Vagina (tissue), 2 donors: ENCODE data around the gene TMC7. TPM values are rescaled to one million over a fixed set of nuclear protein-coding genes. Genes with fewer than 3 reads are reported as not detected.

ENCODE experiments used
- DNase-seq, 2 donors: peaks; one replicate each; pipeline ENCODE4 v3.0.0-alpha.2; 2017; ENCODE audit errors: extremely low spot score in 2 of 2
- H3K27ac ChIP-seq: fragments of 200-600 bp; sonication (generic); one replicate; pipeline ENCODE4 v1.5.1; 2019
- H3K27me3 ChIP-seq: fragments of 200-600 bp; sonication (generic); one replicate; pipeline ENCODE4 v1.5.1; 2019
- H3K36me3 ChIP-seq, 2 donors: fragments of 200-600 bp; sonication (generic); one replicate each; pipeline ENCODE4 v1.5.1; 2017 to 2019
- H3K4me1 ChIP-seq: fragments of 200-600 bp; sonication (generic); one replicate; pipeline ENCODE4 v1.5.1; 2019
- H3K4me3 ChIP-seq, 2 donors: fragments of 200-600 bp; sonication (generic); 1 replicate in 1 of 2; 2 replicates in 1 of 2; pipeline ENCODE4 v1.5.1; 2016 to 2019
- H3K9me3 ChIP-seq: fragments of 200-600 bp; sonication (generic); one replicate; pipeline ENCODE4 v1.5.1; 2019
- POLR2A ChIP-seq, 2 donors: fragments of 450-650 bp; IDR thresholded peaks; one replicate each; pipeline ENCODE4 v1.6.1; 2017; ENCODE audit warnings: antibody characterized with exemption in 2 of 2, mild to moderate bottlenecking in 2 of 2, moderate library complexity in 2 of 2
- POLR2AphosphoS5 ChIP-seq, 2 donors: sonication (generic); formaldehyde crosslinking; IDR thresholded peaks; one replicate each; pipeline ENCODE4 v1.9.0; 2017; ENCODE audit warnings: antibody characterized with exemption in 2 of 2, mild to moderate bottlenecking in 2 of 2, low read depth in 1 of 2; ENCODE audit not compliant: insufficient read depth in 1 of 2
- intact Hi-C: fragments of 100-400 bp; cut with DNase I; formaldehyde crosslinking; loops from one replicate; pipeline ENCODE4 v1.15.1; 2023
- total RNA-seq: library from RNA; depleted of rRNA; stranded (reverse); fragments of >200 nt; gene quantifications from one replicate; pipeline ENCODE4 v1.2.3, GENCODE V29; 2016
- TF ChIP-seq, protein P1 (sequence below), 3 experiments: fragments of 450-650 bp in 2 of 3; fragments of 200-600 bp in 1 of 3; sonication (generic) in 1 of 3; IDR thresholded peaks; one replicate each; pipeline ENCODE4 v1.5.1; 2017 to 2019; ENCODE audit warnings: antibody characterized with exemption in 3 of 3, mild to moderate bottlenecking in 2 of 3, moderate library complexity in 2 of 3

Gene TMC7
- total RNA-seq, 1 donor from 2014 or later = 1.7 TPM

- Histone ChIP-seq H3K27ac (no peak overlapping the region), H3K36me3 (no peaks in the 10 kb centered on the region), H3K4me1 (no peaks in the 10 kb centered on the region), H3K4me3 (no peak overlapping the region), H3K9me3 (no peaks in the 10 kb centered on the region), H3K27me3 (no peaks in the 10 kb centered on the region)
- intact Hi-C loops = no loop called here
- no peak for DNase-seq
- peak in 1 of 2 donors; percentile 73 for TF ChIP-seq POLR2AphosphoS5 (IDR thresholded peaks at IDR 0.05; ENCODE audit: insufficient read depth in 1 of 2, low read depth in 1 of 2)
- TF ChIP-seq, protein P1, sequence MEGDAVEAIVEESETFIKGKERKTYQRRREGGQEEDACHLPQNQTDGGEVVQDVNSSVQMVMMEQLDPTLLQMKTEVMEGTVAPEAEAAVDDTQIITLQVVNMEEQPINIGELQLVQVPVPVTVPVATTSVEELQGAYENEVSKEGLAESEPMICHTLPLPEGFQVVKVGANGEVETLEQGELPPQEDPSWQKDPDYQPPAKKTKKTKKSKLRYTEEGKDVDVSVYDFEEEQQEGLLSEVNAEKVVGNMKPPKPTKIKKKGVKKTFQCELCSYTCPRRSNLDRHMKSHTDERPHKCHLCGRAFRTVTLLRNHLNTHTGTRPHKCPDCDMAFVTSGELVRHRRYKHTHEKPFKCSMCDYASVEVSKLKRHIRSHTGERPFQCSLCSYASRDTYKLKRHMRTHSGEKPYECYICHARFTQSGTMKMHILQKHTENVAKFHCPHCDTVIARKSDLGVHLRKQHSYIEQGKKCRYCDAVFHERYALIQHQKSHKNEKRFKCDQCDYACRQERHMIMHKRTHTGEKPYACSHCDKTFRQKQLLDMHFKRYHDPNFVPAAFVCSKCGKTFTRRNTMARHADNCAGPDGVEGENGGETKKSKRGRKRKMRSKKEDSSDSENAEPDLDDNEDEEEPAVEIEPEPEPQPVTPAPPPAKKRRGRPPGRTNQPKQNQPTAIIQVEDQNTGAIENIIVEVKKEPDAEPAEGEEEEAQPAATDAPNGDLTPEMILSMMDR (IDR thresholded peaks at IDR 0.05) = no peak
Observed at GRCh38 chr16:18942061-18942460, 41.7 kb upstream of the TMC7 start.

GRCh38 chr16:18943414-18943813, 40.3 kb upstream of the TMC7 start:
- Histone ChIP-seq H3K27ac (no peak overlapping the region), H3K4me1 (no peaks in the 10 kb centered on the region), H3K27me3 (no peaks in the 10 kb centered on the region), H3K4me3 (no peak overlapping the region), H3K36me3 (no peaks in the 10 kb centered on the region), H3K9me3 (no peaks in the 10 kb centered on the region)
- intact Hi-C loops = no loop called here
- DNase-seq = no peak
- TF ChIP-seq POLR2AphosphoS5 (IDR thresholded peaks at IDR 0.05; ENCODE audit: insufficient read depth in 1 of 2, low read depth in 1 of 2) (no peak), POLR2A (IDR thresholded peaks at IDR 0.05) (no peak)
- TF ChIP-seq, protein P1 (IDR thresholded peaks at IDR 0.05) = no peak

- no peak for DNase-seq
- no peaks in the 10 kb centered on the region for H3K4me1 ChIP-seq
- no peaks in the 10 kb centered on the region for H3K36me3 ChIP-seq
- no peak overlapping the region for H3K27ac ChIP-seq
- TF ChIP-seq POLR2A (IDR thresholded peaks at IDR 0.05) (no peak), POLR2AphosphoS5 (IDR thresholded peaks at IDR 0.05; ENCODE audit: insufficient read depth in 1 of 2, low read depth in 1 of 2) (no peak)
- TF ChIP-seq, protein P1 (IDR thresholded peaks at IDR 0.05) = no peak
- intact Hi-C loops = no loop called here
- H3K4me3 ChIP-seq = no peak overlapping the region
- no peaks in the 10 kb centered on the region for H3K27me3 ChIP-seq
- no peaks in the 10 kb centered on the region for H3K9me3 ChIP-seq
Observed at GRCh38 chr16:18945233-18945632, 38.5 kb upstream of the TMC7 start.

DNA sequence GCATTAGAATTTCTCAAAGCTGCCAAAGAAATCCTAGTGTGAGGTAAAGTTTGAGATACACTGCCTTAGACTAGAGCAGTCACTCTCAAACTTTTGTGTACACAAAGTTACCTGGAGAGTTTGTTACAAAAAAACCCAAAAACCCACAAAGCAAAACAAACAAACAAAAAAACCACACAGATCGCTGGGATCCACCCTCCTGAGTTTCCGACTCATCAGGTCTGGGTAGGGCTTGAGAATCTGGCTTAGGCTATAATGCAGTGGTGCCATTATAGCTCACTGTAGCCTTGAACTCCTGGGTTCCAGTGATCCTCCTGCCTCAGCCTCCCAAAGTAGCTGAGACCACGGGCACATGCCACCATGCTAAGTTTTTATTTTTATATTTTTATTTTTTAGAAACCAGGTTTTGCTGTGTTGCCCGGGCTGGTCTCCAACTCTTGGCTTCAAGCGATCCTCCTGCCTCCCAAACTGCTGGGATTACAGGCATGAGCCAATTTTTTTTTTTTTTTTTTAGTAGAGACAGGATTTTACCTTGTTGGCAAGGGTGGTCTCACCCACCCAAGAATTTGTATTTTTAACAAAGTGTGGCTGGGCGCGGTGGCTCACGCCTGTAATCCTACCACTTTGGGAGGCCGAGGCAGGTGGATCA, 35.2 kb upstream of the TMC7 start:
- no peaks in the 10 kb centered on the region for H3K4me1 ChIP-seq
- H3K27me3 ChIP-seq = no peaks in the 10 kb centered on the region
- DNase-seq = no peak
- TF ChIP-seq POLR2A (IDR thresholded peaks at IDR 0.05) = no peak
- TF ChIP-seq POLR2AphosphoS5 (IDR thresholded peaks at IDR 0.05; ENCODE audit: insufficient read depth in 1 of 2, low read depth in 1 of 2) = no peak
- TF ChIP-seq, protein P1 (IDR thresholded peaks at IDR 0.05) = no peak
- H3K36me3 ChIP-seq = no peaks in the 10 kb centered on the region
- H3K9me3 ChIP-seq = no peaks in the 10 kb centered on the region
- intact Hi-C loops = no loop called here
- H3K27ac ChIP-seq = no peak overlapping the region
- no peak overlapping the region for H3K4me3 ChIP-seq

- Histone ChIP-seq H3K27ac (no peak overlapping the region), H3K4me1 (no peaks in the 10 kb centered on the region), H3K9me3 (no peaks in the 10 kb centered on the region), H3K27me3 (no peaks in the 10 kb centered on the region), H3K36me3 (no peaks in the 10 kb centered on the region), H3K4me3 (no peak overlapping the region)
- intact Hi-C loops = loop anchor here (10.0 kb wide), 1 partner anchor 146 kb away; the partner anchor contains the start of gene ARL6IP1
- TF ChIP-seq POLR2A (IDR thresholded peaks at IDR 0.05) (no peak), POLR2AphosphoS5 (IDR thresholded peaks at IDR 0.05; ENCODE audit: insufficient read depth in 1 of 2, low read depth in 1 of 2) (no peak)
- TF ChIP-seq, protein P1 (IDR thresholded peaks at IDR 0.05) = no peak
- no peak for DNase-seq
Observed at GRCh38 chr16:18950469-18951185, 33.1 kb upstream of the TMC7 start.
